Stimulated activated CD8-positive, alpha-beta memory T cell treated with anti-CD3 and anti-CD28 coated beads, Interleukin-2, amount 100 ng/mL, for 1 hour (primary cell): ENCODE measurements around the gene ARHGAP15.

Experiments used
- DNase-seq, 2 donors: peaks; one replicate each; pipeline ENCODE4 v3.0.0-alpha.2; 2020; ENCODE audit warnings: low read depth in 2 of 2

ARHGAP15 gene

GRCh38 chr2:143481733-143482132, 352.5 kb downstream of the ARHGAP15 start:
- DNase-seq, result no peak

- DNase-seq, result no peak
Measured at GRCh38 chr2:143482316-143482715, 353.1 kb downstream of the ARHGAP15 start.

GRCh38 chr2:143482771-143483170, 353.6 kb downstream of the ARHGAP15 start:
- DNase-seq, result no peak

- DNase-seq, result no peak
Measured at GRCh38 chr2:143486976-143487375, 357.8 kb downstream of the ARHGAP15 start.

GRCh38 chr2:143489145-143489544, 359.9 kb downstream of the ARHGAP15 start:
- DNase-seq, result no peak

GRCh38 chr2:143491131-143491530, 361.9 kb downstream of the ARHGAP15 start:
- DNase-seq, result no peak

GRCh38 chr2:143493339-143493738, 364.1 kb downstream of the ARHGAP15 start:
- DNase-seq, result no peak

GRCh38 chr2:143497726-143498125, 368.5 kb downstream of the ARHGAP15 start:
- DNase-seq, result no peak

- DNase-seq, result no peak
Measured at GRCh38 chr2:143498496-143498895, 369.3 kb downstream of the ARHGAP15 start.

- DNase-seq, result no peak
Measured at GRCh38 chr2:143499061-143499460, 369.8 kb downstream of the ARHGAP15 start.

GRCh38 chr2:143501106-143501676, 372.0 kb downstream of the ARHGAP15 start:
- DNase-seq, result no peak

GRCh38 chr2:143503280-143503679, 374.1 kb downstream of the ARHGAP15 start:
- DNase-seq, result no peak

GRCh38 chr2:143504397-143504796, 375.2 kb downstream of the ARHGAP15 start:
- no peak for DNase-seq

- no peak for DNase-seq
Measured at GRCh38 chr2:143505542-143505941, 376.3 kb downstream of the ARHGAP15 start.

- no peak for DNase-seq
Measured at GRCh38 chr2:143513081-143513480, 383.9 kb downstream of the ARHGAP15 start.

GRCh38 chr2:143514413-143514812, 385.2 kb downstream of the ARHGAP15 start:
- no peak for DNase-seq

GRCh38 chr2:143515318-143515717, 386.1 kb downstream of the ARHGAP15 start:
- no peak for DNase-seq

- no peak for DNase-seq
Measured at GRCh38 chr2:143519521-143519920, 390.3 kb downstream of the ARHGAP15 start.

GRCh38 chr2:143521396-143521795, 392.2 kb downstream of the ARHGAP15 start:
- DNase-seq, result no peak

GRCh38 chr2:143522699-143523098, 393.5 kb downstream of the ARHGAP15 start:
- DNase-seq, result no peak

GRCh38 chr2:143524119-143524553, 394.9 kb downstream of the ARHGAP15 start:
- no peak for DNase-seq

- no peak for DNase-seq
Measured at GRCh38 chr2:143524559-143525401, 395.6 kb downstream of the ARHGAP15 start.

- DNase-seq, result no peak
Measured at GRCh38 chr2:143525402-143525860, 396.2 kb downstream of the ARHGAP15 start.
